ENCODE results near the gene KSR1.
"Not testable (repeated sequence)": the region's sequence is repeated elsewhere in the genome, so short reads cannot be mapped to it uniquely, and the experiment has no call there.

The KSR1 gene

DNA sequence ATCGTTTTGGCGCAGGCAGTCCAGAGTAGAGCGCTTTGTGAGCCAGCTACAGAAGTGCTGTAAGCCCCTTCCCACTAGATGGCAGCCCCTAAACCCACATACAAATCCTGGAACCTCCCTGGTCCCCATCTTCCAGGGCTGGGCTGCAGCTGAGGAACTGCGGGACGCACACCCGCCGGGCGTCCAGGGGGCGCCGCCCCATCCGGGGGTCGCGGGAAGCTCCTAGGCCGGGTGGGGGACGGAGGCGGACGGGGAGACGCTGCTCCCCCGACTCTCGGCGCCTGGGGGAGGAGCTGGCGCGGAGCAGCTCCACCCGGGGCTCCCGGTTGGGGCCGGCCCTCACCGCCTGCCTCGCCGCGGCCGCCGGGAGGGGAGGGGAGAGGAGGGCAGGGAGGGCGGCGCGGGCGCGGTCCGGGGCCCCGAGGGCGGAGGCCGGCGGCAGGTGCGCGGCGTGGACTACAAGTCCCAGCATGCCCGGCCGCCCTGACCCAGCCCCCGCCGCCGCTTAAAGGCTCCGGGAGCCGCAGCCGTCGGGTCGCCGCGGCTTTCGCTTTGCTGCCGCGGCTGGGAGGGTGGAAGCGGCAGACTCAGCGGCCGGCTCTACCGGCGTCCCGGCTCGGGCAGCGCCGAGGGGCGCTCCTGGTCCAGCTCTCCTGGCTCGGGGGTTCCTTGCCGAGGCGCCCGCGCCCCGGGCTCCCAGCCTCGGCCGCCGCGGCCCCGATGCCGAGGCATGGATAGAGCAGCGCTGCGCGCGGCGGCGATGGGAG, at the start of gene KSR1:
KSR1 (plus strand) TSS at position 535 of the 767 bp plus-strand sequence; CDS start at position 731, 196 bp downstream.
- DNase-seq: peak; percentile 85

DNA sequence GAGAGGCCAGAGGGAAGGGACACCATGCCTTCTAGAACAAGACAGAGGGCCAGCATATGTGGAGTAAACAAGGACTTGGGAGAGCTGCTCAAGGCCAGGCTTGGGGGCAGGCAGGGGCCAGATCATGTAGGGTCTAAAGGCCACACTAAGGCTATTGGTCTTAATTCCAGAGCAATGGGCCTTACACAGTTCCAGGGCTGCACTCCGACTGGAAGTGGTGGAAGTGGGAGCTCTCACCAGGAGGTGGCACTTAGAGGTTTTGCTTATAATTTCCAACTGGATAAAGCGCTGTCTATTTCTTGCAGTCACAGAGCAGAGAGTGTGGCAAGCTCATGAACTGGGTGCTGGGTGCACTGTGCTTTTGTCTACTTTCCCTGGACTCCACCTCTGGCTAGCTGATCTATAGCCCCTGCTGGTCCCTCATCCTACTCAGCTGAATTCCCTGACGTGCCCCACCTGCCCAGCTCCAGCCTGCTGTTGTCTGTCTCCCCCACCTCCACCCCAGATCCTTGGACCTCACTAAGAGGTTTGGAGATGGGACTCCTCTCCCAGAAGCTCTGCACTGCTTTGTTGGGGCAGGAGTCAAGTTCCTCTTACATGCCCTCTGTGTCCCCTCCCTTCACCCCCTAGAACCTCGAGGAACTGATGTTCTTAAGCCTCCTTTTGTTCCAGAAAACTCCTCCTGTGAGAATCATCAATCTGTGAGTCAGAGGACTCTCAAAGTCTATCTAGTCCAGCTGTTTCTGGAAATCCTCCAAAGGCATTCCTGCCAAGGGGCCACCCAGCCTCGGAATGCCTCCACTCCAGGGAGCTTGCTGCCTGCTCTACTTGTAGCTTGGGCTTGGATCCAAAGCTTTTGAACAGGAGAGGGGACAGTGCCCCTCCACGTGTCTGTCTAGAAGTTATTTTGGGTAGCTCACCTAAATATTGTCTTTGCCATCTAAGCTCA, 48.1 kb upstream of the KSR1 start:
- DNase-seq: no peak

DNA sequence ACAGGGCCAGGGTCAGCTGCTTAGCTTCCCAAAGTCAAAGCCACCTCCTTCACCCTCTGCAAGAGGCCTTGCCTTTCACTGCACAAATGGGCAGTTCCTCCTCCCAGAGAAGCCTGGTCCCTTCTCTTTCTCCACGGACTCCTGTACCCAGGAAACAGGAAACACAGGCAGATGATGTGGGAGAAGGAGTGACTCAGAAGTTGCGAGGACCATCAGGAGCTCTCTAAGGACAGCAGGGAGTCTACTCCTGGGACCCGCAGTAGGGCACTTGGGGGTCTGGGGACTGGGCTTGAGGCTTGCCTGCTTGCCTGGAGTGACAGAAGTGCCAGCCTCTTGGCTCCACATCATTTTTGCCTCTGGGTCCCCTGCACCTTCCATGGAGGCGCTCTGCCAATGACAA, 47.4 kb upstream of the KSR1 start:
- no peak for DNase-seq

DNA sequence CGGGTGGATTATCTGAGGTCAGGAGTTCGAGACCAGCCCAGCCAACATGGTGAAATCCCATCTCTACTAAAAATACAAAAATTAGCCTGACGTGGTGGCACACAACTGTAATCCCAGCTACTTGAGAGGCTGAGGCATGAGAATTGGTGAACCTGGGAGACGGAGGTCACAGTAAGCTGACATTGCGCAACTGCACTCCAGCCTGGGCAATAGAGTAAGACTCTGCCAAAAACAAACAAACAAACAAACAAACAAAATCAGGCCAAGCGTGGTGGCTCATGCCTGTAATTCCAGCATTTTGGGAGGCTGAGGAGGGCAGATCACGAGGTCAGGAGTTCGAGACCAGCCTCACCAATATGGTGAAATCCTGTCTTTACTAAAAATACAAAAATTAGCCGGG, 44.1 kb upstream of the KSR1 start:
- DNase-seq: not testable (repeated sequence)

DNA sequence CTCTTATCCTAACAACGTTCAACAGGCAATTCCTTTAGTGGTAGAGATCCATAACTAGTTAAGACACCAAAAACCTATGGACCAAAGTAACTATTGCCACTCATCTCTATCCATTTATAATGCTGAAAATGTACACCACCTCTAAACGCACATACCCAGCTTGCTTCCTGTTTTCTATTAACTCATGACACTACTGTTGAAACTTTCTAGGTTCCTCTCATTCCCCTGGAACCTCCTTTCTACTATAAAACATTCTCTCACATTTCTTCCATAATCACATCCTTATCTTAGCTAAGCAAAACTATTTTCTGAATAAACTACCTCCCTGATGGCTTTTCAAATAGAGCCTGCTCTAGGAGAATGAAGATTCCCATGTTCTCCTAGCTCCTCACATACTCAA, 42.9 kb upstream of the KSR1 start:
- DNase-seq: no peak

DNA sequence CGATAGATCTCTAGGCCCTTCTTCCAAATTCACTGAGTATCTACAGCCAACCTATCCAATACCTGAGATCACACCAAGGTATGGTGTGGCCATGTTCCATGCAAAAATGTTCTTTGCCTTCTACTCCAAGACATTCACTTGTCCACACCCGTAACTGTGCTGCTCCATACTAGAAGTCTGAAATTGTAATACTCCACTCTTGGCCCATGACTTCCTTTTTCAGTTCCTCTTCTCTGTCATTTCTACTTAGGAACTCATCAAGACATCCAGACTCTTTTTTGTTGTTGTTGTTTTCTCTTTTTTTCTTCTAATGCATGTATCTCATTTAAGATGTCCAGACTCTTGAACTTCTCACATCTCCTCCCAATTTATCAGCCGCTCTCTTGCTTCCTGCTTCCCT, 42.5 kb upstream of the KSR1 start:
- DNase-seq: no peak

DNA sequence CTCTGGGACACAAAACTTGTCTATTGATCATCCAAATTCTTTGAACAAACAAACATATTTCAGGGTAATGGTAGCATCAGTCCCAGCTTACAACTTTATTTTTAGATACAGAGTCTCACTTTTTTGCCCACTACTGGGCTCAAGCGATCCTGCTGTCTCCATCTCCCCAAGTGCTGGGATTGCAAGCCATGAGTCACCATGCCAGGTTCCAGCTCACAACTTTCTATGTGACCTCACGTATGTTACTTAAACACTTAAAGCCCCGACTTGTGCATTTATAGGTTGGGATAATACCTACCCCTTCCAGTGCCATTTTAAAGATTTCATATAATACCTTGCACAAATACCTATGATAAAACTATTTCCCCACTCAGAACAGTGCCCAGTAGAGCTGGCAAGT, 42.0 kb upstream of the KSR1 start:
- no peak for DNase-seq

DNA sequence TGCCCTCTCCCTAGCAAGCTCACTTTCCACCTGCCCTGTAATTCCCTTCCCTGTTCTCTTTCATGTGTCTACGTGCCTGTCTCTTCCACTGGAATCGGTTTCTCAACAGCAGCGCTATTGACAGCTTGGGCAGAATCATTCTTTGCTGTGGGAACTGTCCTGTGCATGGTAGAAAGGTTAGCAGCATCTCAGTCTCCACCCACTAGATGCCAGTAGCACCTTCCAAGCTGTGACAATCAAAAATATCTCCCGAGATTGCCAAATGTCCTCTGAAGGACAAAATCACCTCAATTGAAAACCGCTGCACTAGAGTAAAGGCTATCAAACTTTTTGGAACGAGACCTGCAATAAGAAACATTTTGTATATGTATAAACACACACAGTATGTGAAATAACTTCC, 41.6 kb upstream of the KSR1 start:
- no peak for DNase-seq

DNA sequence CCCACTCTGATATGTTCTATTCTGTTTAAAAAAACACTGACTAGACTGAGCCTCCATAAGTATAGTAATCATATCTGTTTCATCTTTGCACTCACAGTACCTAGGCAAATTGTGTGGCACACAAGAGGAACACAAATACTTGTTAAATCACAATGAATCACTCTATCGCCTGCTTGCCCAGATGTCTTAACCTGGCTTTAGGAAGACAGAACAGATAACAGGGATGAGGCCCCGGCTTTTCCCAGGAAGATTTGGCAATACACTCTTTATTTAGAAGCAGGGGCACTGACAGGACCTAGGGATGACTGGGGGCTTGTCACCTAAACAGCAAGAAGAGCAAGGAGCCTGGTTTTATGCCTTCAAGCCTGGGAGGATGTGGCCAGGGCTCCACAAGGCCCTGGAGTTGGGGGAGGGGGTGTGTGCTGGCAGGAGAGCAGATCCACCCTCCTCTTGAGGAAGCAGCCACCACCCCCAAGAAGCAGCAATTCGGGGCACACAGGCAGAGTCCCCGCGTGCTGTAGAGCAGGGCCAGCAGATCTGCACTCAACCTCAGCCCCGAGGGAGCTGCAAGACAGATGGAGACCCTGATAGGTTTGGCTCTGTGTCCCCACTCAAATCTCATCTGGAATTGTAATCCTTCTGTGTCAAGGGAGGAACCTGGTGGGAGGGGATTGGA, 41.0 kb upstream of the KSR1 start:
- DNase-seq: no peak

DNA sequence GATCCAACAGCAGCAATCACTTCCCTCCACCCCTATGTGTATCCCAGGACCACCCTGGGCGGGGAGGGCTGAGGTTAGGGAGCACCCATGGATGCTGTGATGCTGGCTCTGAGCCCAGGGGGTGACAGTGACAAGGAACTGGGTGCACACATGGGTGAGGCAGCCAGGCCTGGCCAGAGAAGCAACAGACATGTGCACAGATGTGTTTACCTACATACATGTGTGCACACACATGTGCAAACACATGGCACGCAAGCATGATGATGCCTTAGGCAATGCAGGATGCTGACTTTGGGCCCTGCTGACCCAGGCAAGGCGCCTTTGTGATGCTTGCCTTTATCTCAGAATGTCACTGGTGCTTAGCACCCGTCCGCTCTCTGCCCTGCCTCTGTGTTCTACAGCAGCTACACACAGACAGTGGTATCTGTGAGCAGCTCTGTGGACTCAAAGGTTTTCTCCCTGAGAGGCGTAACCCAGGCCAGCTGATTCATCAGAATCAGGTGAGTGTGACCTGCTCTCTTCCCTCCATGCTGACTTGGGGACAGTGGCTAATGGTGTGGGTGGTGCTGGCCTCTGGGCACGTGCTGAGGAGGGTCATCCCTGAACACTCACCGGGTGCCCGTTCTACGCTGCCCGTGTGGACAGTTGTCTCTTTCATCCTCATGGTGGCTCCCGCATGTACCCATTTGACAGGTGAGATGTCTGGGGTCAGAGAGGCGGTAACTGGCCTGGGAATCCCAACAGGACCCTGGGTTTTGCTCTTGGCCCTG, 38.5 kb upstream of the KSR1 start:
- DNase-seq: no peak

DNA sequence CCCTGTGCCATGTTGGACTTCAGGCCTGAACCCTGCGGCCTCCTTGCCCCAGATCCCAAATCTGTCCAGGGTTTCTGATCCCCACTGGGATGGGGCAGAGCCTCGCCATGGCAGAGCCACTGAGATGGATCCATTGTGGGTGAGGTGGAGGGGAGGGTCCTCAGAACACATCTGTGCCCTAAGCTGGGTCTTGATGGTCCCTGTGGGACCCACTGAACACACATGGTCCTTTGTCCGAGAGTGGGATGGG, 38.0 kb upstream of the KSR1 start:
- no peak for DNase-seq

DNA sequence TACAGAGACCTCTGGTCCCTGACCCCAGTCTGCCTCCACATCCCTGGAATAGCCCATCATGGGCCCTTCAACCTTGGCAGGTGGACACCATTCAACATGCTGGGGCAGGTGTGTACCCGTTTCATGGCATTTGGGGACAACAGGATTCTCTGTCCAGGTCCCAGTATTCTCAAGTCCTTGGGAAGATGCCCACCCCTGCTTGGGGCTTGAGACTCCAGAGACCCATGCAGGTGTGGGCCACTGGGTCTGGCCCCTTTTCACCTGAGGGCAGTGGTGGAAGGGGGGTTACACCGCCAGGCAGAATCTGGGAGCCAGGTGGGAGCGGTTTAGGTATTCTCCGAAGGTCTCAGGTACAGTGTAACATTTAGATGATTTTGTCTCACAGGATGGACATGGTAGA, 37.1 kb upstream of the KSR1 start:
- no peak for DNase-seq

DNA sequence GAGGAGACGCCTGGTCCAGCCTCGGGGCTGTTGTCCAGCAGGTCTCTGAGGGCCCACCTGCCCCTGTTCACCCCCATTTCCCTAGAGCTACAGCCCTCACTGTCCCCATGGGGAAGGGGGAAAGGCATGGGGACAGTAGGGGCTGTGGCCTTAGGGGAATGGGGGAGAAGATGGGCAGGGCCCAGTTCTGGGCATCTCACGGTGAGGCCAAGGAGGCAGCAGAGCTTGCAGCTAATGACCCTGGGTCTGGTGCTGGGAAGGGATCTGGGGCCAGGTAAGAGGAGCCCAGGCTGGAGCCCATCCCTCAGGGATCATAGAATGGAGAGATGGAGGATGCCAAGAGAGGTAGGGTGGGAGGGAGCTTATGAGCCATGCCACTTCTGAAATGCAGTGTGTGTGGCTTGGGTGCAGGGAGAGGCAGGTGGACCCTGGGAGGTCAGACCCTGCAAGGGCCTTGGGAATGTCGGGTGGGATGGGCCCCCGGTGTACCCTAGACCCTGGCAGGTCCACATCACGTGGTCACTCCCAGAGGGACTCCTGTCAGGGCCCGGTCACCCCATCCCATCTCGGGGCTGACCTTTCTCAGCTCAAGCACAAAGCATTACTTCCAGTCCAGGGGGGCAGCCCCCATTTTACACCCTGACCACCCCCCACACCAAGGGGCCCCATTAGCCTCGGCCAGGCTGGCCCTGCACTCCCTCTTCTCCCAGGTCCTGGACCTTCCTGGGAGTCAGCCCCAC, 35.9 kb upstream of the KSR1 start:
- no peak for DNase-seq

DNA sequence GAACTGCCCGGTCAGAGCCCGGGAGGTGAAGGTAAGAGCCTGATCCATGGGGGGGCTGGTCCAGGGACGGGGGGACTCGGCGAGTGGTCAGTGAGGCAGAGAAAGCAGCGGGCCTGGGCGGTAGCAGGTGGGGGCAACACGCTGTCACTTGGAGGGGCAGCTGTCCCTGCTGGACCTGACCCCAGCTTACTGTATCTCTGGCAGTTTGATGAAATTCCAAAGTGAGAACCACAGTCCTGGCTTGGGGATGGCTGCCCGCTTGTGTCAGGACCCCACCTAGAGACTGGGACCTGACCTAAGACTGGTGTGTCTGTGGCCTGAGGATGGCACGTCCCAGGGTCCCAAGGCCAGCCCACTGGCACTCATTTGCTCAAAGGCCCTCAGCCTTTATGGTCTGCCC, 35.1 kb upstream of the KSR1 start:
- DNase-seq: no peak

DNA sequence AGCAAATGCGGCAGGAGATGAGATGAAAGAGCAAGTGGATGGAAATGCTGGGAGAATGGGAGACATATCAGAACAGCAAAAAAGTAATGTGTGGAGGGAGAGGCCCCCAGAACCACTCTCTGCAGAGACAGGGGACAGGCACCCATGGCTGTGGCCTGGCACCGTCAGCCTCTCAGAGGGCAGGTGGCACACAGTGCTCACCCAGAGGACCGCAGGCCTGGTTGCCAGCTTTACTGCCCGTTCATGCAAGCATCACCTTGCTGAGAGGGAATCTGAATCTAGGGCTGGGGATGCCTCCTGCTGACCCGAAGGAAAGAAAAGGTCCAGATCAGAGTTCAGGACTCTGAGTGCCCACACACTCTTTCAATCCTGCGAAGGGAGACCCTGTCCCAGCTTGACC, 34.6 kb upstream of the KSR1 start:
- not testable (repeated sequence) for DNase-seq

DNA sequence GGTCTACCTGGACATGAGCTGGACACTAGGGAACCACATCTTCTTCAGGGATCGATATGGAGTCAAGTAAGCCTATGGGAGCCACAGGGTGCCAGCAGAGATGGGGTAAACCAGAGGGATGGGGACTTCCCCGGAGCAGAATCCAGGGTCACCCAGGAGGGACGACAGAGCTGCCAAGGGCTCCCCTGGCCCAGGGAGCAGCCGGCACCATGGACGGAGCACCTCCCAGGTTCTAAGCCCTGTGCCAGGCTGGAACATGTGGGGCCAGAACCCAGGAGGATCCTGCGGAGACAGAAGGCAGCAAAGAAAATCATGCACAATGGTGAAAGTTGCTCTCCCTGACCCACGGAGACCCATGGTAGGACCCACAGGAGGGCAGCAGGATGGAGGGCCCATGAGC, 33.6 kb upstream of the KSR1 start:
- no peak for DNase-seq

DNA sequence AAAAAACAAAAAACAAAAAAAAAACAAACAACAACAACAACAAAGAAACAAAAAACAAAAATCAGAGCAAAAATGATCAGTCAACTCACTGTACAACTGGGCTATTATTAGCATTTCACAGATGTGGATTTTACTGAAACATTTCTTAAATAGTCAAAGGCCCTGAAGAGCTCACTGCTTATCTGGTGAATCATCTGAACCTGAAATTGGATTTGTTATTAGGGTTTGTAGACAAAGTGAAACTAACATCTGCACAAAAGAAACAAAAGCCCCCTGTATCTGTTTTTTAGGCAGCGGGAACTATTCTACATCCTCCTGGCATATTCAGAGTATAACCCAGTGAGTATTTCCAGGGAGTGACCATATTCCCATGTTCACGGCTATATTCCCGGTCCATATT, 32.6 kb upstream of the KSR1 start:
- DNase-seq: no peak

DNA sequence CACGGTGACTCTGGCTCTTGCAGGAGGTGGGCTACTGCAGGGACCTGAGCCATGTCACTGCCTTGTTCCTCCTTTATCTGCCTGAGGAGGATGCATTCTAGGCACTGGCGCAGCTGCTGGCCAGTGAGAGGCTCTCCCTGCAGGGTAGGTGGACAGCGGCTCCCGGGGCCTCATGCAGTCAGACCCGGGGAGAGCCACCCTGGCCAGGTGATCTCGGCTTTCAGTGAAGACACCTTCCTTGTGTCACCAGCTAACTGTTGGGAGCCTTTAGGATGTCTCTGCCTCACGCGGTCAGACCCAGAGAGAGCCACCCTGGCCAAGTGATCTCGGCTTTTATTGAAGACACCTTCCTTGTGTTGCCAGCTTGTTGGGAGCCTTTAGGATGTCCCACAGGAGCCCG, 31.7 kb upstream of the KSR1 start:
- DNase-seq: no peak

DNA sequence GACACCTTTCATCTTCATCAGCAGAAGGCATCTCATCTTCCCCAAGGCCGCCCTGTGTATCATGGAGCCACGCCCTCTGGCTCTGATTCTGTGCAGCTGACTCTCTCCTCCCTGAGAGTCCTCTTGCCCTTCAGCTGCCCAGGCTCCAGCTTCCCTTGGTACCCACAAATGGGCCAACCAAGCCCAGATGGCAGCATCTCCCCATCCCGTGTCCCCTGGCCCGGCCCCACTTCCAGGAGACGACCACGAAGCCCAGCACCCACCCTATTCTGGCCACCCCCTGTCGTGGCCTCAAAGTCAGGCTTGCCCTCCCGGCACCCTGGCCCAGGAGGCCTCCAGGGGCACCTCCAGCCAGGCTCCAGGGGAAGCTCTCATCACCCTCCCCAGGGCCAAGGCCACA, 31.3 kb upstream of the KSR1 start:
- DNase-seq: no peak

DNA sequence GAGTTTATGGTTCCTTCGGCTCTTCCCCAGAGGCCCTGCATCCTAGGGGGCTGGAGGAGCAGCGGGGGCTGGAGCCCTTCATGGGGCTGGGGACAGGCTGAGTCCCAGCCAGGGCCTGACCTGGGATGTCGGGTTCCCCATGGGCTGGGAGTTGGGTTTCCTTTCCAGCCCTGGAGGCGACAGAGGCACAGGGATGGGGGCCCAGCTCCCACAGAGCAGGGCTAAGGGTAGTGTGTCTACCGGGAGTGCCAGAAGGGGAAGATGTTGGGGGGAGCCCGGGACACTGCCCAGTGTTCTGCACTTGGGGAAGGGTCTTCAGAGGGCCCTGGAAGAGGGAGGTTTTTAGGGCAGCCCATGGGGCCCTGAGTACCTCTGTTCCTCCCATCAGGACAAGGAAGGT, 30.7 kb upstream of the KSR1 start:
- not testable (repeated sequence) for DNase-seq

DNA sequence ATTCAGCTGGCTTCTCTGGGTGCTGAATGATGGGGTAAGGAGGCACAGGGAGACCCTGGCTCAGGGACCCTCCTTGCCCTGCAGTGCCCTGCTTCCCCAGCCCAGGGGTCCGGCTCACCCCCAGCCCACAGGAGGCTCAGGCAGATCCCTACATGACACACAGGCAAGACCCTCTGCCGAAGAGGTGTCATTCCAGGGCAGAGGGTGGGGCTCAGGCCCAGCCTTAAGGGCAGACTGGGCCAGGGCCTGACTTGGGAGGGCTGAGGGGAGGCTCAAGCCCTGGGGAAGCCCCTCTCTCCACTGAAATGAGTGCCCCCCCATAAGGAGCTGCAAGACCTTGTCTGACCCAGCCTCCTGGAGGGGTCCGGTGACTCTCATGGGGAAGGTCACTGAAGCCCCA, 30.3 kb upstream of the KSR1 start:
- DNase-seq: no peak

DNA sequence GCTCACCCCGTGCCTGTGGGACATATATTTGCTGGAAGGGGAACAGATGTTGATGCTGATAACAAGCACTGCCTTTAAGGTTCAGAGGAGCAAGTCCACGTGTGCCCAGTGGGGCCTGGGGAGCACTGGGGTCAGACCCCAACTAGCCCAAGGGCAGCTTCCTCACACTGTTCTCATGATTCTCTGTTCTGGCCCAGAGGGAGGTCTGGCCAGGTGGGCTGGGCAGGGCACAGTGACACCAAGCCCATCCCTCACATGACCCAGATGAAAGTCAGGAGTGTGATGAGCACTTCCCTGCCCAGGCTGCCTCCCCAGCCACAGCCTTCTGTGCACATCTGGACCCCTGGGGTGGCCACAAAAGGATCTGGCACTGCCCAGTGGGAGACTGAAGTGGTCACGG, 29.8 kb upstream of the KSR1 start:
- DNase-seq: not testable (repeated sequence)
